Testis (tissue), 3 donors: ENCODE measurements around the gene GLCCI1. TPM values are rescaled to one million over a fixed set of nuclear protein-coding genes. Genes with fewer than 3 reads are reported as not detected.

Source experiments
- DNase-seq: peaks from one replicate; pipeline ENCODE4 v3.0.0-alpha.2; 2019
- H3K27ac ChIP-seq, 2 donors: fragments of 200-600 bp; sonication (generic); one replicate each; pipeline ENCODE4 v1.5.1; 2019
- H3K27me3 ChIP-seq: fragments of 200-600 bp; sonication (generic); one replicate; pipeline ENCODE4 v1.5.1; 2019
- H3K36me3 ChIP-seq: fragments of 200-600 bp; sonication (generic); one replicate; pipeline ENCODE4 v1.5.1; 2017; ENCODE audit warnings: low read depth; ENCODE audit errors: missing control alignments
- H3K4me1 ChIP-seq: fragments of 200-600 bp; sonication (generic); one replicate; pipeline ENCODE4 v1.5.1; 2019
- H3K4me3 ChIP-seq, 2 donors: fragments of 200-600 bp; sonication (generic); one replicate each; pipeline ENCODE4 v1.5.1; 2017 to 2019
- H3K9me3 ChIP-seq: fragments of 200-600 bp; sonication (generic); one replicate; pipeline ENCODE4 v1.5.1; 2017
- CTCF ChIP-seq, 3 experiments: fragments of 450-650 bp in 2 of 3; fragments of 200-600 bp in 1 of 3; sonication (generic) in 1 of 3; IDR thresholded peaks; one replicate each; pipeline ENCODE4 v1.5.1; 2016 to 2019; ENCODE audit warnings: antibody characterized with exemption in 3 of 3, mild to moderate bottlenecking in 2 of 3, moderate library complexity in 1 of 3
- POLR2A ChIP-seq: fragments of 450-650 bp; IDR thresholded peaks from one replicate; pipeline ENCODE4 v1.6.1; 2017; ENCODE audit warnings: antibody characterized with exemption, mild to moderate bottlenecking, moderate library complexity
- WGBS, 2 donors: methylation state at CpG; one replicate each; pipeline ENCODE4 v1.1.5; 2018; 5-methylcytosine and 5-hydroxymethylcytosine counted together
- intact Hi-C: fragments of 100-400 bp; cut with DNase I; formaldehyde crosslinking; loops from one replicate; pipeline ENCODE4 v1.15.1; 2023; ENCODE audit warnings: low total_unique reads
- polyA plus RNA-seq: library from polyadenylated mRNA; stranded (reverse); fragments of 350-450 nt; fragmentation: Illumina TruSeq; extraction: RNeasy Lipid Tissue Mini Kit (QIAGEN cat#74804); gene quantifications from one replicate; pipeline ENCODE4 v1.2.3, GENCODE V29; 2014; ENCODE audit warnings: low read depth, low replicate concordance; ENCODE audit not compliant: insufficient read depth
- total RNA-seq, 2 donors: library from RNA; depleted of rRNA; stranded (reverse); fragments of >200 nt; gene quantifications; one replicate each; pipeline ENCODE4 v1.2.3, GENCODE V29; 2016

The GLCCI1 gene
- total and polyA plus RNA-seq, 3 donors from 2014 or later = 30.2 to 49.8 (median 42.2) TPM

DNA sequence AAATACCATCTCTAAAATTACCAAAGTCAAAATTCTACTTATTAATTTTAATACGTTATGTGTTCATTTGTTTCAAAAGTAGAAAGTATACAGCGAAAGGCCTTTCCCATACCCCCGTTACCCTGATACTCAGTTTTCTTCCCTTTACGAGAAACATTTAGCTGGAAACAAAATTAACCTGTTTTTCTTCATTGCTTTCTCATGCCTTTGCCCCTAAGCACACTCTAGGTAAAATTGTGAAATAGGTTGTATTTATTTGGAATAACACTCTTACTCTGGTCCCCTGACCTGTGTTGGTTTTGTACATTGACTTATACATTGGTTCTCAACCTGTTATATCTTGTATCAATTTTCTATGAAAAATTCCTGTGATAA is 47.1 kb downstream of the GLCCI1 start:
- H3K4me3 ChIP-seq = no peak overlapping the region
- H3K36me3 ChIP-seq = no peaks in the 10 kb centered on the region
- H3K27ac ChIP-seq = no peak overlapping the region
- no peaks in the 10 kb centered on the region for H3K27me3 ChIP-seq
- DNase-seq = no peak
- TF ChIP-seq POLR2A = no peak
- TF ChIP-seq CTCF (IDR thresholded peaks at IDR 0.05) = no peak
- no peaks in the 10 kb centered on the region for H3K9me3 ChIP-seq
- intact Hi-C loops = no loop called here
- H3K4me1 ChIP-seq = no peaks in the 10 kb centered on the region
- 95 to 97% methylated on average over 4 of the region's 4 CpGs for WGBS, 2 donors

GRCh38 chr7:8017423-8017822 is 48.8 kb downstream of the GLCCI1 start:
- intact Hi-C loops = no loop called here
- WGBS, 2 donors = 86 to 94% methylated on average over 1 of the region's 1 CpG
- H3K27ac ChIP-seq = no peak overlapping the region
- H3K4me3 ChIP-seq = no peak overlapping the region
- DNase-seq = no peak
- TF ChIP-seq CTCF (IDR thresholded peaks at IDR 0.05) (no peak), POLR2A (no peak)
- H3K9me3 ChIP-seq = no peaks in the 10 kb centered on the region
- H3K27me3 ChIP-seq = no peaks in the 10 kb centered on the region
- no peaks in the 10 kb centered on the region for H3K4me1 ChIP-seq
- H3K36me3 ChIP-seq = no peaks in the 10 kb centered on the region

DNA sequence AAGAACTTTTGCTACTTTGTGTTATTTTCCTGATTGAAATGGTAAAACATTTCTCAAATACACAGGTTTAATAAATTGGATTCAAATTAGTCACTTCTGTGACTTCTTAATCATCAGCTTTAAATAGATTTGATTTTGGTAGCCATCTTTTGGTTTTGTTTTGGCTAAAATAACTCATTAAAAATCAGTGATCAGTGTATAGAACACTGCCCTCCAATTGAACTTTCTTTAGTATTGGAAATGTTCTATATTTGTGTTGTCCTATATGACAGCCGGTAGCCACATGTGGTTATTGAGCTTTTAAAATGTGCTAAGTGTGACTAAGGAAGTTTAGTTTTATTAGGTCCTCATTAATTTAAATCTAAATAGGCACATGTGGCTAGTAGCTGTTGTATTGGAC is 50.4 kb downstream of the GLCCI1 start:
- H3K27me3 ChIP-seq = no peaks in the 10 kb centered on the region
- no peaks in the 10 kb centered on the region for H3K4me1 ChIP-seq
- TF ChIP-seq POLR2A (no peak), CTCF (IDR thresholded peaks at IDR 0.05) (no peak)
- no peaks in the 10 kb centered on the region for H3K9me3 ChIP-seq
- WGBS, 2 donors = 87 to 97% methylated on average over 1 of the region's 1 CpG
- no peaks in the 10 kb centered on the region for H3K36me3 ChIP-seq
- no peak overlapping the region for H3K4me3 ChIP-seq
- intact Hi-C loops = no loop called here
- no peak for DNase-seq
- H3K27ac ChIP-seq = no peak overlapping the region

DNA sequence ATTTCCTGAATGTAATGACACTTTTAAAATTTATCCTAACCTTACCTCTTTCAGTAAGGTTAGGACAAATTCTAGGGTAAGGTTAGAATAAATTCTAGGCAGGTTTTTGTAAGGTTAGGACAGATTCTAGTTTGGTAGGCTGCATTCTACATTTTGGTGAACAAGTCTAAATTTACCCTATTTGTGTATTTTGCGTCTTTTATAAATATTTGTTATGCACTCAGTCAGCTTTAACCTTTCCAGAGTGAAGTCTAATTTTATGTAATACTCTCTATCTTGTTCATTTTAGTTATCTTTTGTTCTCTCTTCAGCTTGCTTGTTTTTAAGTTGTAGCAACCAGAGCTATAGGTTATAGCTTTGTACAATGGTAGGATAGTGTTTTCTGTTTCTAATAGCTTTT is 54.0 kb downstream of the GLCCI1 start:
- TF ChIP-seq CTCF (IDR thresholded peaks at IDR 0.05) (no peak), POLR2A (no peak)
- 50 to 97% methylated on average over 1 of the region's 1 CpG for WGBS, 2 donors
- Histone ChIP-seq H3K27ac (no peak overlapping the region), H3K36me3 (no peaks in the 10 kb centered on the region), H3K4me1 (no peaks in the 10 kb centered on the region), H3K9me3 (no peaks in the 10 kb centered on the region), H3K27me3 (no peaks in the 10 kb centered on the region), H3K4me3 (no peak overlapping the region)
- intact Hi-C loops = no loop called here
- DNase-seq = no peak

DNA sequence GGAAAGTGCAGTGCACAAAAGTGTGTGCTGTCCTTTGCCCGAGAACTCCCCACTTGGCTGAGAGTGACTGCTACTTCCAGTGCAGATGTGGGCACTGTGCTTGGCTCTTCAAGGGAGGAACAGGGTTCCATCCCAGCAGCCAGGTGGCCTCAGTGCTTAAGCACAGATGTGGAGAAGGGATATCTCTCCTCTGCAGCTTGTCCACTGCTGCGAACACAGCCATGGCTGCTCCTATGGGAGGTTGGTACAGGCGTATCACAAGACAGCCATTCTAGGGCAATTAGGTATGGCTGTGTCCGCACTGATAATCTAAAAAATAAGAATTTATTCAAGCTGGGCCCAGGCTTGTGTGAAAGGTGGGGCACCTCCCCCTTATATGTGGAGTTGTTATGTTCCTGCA is 66.6 kb downstream of the GLCCI1 start:
- intact Hi-C loops = no loop called here
- 97% methylated on average over 4 of the region's 4 CpGs for WGBS, 2 donors
- Histone ChIP-seq H3K4me3 (no peak overlapping the region), H3K27me3 (no peaks in the 10 kb centered on the region), H3K36me3 (no peaks in the 10 kb centered on the region), H3K27ac (no peak overlapping the region), H3K9me3 (no peaks in the 10 kb centered on the region), H3K4me1 (no peaks in the 10 kb centered on the region)
- DNase-seq = no peak
- TF ChIP-seq POLR2A = no peak
- no peak for TF ChIP-seq CTCF (IDR thresholded peaks at IDR 0.05)
